ENCODE measurements around the gene GFI1B. TPM values are rescaled to one million over a fixed set of nuclear protein-coding genes. Genes with fewer than 3 reads are reported as not detected.

GFI1B gene
- total RNA-seq, 4 donors from 2014 or later: 0.13 to 0.38 TPM; not detected in 2

DNA sequence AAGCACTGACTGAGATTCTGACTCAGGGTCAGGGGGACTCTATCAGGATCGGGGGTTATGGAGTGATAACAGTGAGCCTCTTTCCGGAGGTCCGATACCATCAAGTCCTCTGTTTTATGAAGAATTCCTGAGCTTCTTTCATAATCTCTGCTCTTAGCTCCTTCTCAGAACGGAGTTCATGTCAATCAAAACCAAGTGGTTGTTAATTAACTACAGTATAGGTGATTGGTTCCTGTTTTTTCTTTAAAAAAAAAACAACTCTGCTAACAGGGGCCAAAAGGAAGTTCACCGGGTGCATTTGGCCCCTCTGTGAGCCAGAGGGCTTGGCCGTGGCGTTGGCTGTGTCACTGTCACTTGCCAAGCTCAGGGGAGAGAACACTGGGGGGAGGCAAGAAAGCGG, 4.0 kb downstream of the GFI1B start:
- no peak for DNase-seq (ENCODE audit: low spot score in 2 of 2)
- TF ChIP-seq, protein P1, sequence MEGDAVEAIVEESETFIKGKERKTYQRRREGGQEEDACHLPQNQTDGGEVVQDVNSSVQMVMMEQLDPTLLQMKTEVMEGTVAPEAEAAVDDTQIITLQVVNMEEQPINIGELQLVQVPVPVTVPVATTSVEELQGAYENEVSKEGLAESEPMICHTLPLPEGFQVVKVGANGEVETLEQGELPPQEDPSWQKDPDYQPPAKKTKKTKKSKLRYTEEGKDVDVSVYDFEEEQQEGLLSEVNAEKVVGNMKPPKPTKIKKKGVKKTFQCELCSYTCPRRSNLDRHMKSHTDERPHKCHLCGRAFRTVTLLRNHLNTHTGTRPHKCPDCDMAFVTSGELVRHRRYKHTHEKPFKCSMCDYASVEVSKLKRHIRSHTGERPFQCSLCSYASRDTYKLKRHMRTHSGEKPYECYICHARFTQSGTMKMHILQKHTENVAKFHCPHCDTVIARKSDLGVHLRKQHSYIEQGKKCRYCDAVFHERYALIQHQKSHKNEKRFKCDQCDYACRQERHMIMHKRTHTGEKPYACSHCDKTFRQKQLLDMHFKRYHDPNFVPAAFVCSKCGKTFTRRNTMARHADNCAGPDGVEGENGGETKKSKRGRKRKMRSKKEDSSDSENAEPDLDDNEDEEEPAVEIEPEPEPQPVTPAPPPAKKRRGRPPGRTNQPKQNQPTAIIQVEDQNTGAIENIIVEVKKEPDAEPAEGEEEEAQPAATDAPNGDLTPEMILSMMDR (IDR thresholded peaks at IDR 0.05): no peak
- no peak for TF ChIP-seq POLR2A (IDR thresholded peaks at IDR 0.05)
- intact Hi-C loops (cut with DNase I; ENCODE audit: low total_unique reads): no loop called here
- no peak overlapping the region for H3K4me3 ChIP-seq (ENCODE audit: low read depth, poor library complexity, severe bottlenecking)
- WGBS, 2 donors: 64 to 68% methylated on average over 8 of the region's 8 CpGs

DNA sequence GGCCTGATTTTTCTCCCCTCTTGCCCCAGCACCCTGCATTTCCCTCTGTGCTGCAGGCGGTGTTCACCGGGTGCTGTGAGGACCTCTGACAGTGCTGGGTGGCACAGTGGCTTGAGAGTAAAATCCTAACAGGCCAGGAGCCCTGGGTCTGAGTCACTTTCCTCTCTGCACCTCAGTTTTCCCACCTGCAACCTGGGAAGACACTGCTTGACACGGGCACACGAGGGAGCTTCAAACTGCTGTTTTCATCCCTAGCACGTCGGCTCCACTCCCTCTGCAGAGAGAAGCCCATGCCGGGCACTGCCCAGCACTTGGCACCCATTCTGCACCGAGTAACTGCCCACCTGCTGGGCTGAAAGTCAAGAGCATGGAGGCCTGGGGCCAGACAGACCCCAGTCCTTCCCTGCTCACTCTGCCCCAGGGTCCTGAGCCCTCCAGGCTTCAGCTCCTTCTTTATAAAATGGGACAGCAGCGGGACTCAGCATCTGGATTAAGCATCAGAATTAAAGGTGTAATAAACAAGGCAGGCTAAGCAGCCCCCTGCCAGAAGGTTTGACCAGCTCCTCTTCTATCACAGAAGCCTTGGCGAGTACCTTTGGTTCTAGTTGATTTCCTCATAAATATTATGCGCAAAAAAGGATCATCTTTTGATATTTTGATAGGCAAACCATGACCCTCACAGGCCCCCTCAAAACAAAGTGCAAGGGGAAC, 5.2 kb downstream of the GFI1B start:
- intact Hi-C loops (cut with DNase I; ENCODE audit: low total_unique reads): no loop called here
- TF ChIP-seq, protein P1 (IDR thresholded peaks at IDR 0.05): no peak
- no peak for DNase-seq (ENCODE audit: low spot score in 2 of 2)
- 89 to 92% methylated on average over 10 to 11 of the region's 11 CpGs for WGBS, 2 donors
- H3K4me3 ChIP-seq (ENCODE audit: low read depth, poor library complexity, severe bottlenecking): no peak overlapping the region

DNA sequence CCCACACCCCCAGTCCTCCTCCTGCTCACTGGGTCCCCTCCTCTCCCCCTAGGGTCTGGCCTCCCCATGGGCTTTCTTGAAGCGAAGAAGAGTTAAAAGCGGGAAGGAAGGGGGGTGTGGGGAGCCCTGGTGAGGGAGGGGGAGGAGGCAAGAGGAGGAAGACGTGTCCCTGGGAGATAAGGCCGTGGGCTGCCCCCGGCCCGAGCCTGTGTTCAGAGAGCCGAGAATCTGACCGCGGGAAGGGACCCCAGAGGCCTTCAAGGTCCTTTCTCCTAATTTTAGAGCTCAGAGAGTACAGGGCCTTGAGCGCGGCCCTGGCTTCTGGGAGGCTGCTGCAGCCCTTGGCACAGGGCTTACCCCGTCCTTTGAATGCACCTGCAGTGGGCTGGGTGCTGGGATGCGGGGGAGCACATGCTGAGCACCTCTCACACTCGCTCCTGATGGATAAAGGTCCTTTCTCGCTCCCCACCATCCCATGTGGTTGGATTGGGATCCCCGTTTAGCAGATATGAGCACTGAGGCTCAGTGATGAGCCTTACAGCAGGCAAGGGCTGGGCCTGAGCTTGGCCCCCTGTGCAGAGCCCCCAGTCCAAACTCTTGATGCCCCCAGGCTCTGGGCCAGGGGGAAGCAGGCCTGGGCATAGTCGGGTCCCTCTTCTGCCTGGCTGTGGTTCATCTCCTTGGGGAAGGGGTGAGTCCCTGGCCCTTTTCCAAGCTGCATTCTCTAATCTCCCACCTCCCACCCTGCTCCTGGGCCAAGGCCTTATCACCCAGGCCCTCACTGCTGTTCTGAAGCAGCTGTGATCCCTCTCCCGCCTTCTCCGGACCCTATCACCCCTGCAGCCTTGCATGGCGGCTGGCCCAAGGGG, 5.9 kb downstream of the GFI1B start:
- intact Hi-C loops (cut with DNase I; ENCODE audit: low total_unique reads): no loop called here
- 73 to 78% methylated on average over 15 to 20 of the region's 20 CpGs for WGBS, 2 donors

GRCh38 chr9:132985071-132985350, 6.5 kb downstream of the GFI1B start:
- no peak overlapping the region for H3K4me3 ChIP-seq (ENCODE audit: low read depth, poor library complexity, severe bottlenecking)
- no peak for DNase-seq (ENCODE audit: low spot score in 2 of 2)
- 50 to 61% methylated on average over 4 of the region's 4 CpGs for WGBS, 2 donors
- TF ChIP-seq POLR2A (IDR thresholded peaks at IDR 0.05): no peak
- TF ChIP-seq, protein P1 (IDR thresholded peaks at IDR 0.05): no peak
- intact Hi-C loops (cut with DNase I; ENCODE audit: low total_unique reads): no loop called here

More for the DNA sequence above, 5.9 kb downstream of the GFI1B start:
- TF ChIP-seq, protein P1 (IDR thresholded peaks at IDR 0.05): no peak
- no peak for TF ChIP-seq POLR2A (IDR thresholded peaks at IDR 0.05)
- no peak for DNase-seq (ENCODE audit: low spot score in 2 of 2)
- H3K4me3 ChIP-seq (ENCODE audit: low read depth, poor library complexity, severe bottlenecking): no peak overlapping the region

DNA sequence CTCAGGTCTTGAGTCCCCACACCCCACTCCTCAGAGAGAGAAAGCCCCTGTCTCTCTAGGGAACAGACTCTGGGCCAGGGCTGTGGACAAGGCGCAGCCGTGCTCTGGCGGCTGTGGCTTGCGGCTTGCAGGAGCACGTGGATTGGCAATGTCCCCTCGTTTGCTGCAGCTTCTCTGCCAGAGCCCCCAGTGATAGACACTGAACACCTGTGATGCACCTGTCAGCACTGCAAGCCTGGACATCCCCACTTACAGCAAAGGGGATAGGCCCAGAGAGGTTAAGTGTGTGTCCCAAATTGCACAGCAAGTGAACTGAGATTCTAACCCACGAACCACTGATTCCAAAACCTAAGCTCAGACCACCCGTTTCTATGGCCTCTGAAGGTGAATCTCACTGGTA, 7.0 kb downstream of the GFI1B start:
- TF ChIP-seq POLR2A (IDR thresholded peaks at IDR 0.05): no peak
- TF ChIP-seq, protein P1 (IDR thresholded peaks at IDR 0.05): no peak
- 71 to 79% methylated on average over 8 of the region's 8 CpGs for WGBS, 2 donors

More for the DNA sequence above, 7.0 kb downstream of the GFI1B start:
- intact Hi-C loops (cut with DNase I; ENCODE audit: low total_unique reads): no loop called here
- no peak overlapping the region for H3K4me3 ChIP-seq (ENCODE audit: low read depth, poor library complexity, severe bottlenecking)
- no peak for DNase-seq (ENCODE audit: low spot score in 2 of 2)

Measured in lower leg skin (tissue), 4 donors.